Measurements from ENCODE around the gene PNPO. TPM values are rescaled to one million over a fixed set of nuclear protein-coding genes. Genes with fewer than 3 reads are reported as not detected.

Gene PNPO
- total RNA-seq, 1 donor from 2014 or later, result 7.1 TPM

GRCh38 chr17:47896672-47897490, 44.5 kb upstream of the PNPO start:
- Mint-ChIP-seq H3K9me3 (no peaks in the 10 kb centered on the region), H3K4me1 (peaks cover 39% of the 10 kb centered on the region), H3K27me3 (ENCODE audit: low read depth) (no peaks in the 10 kb centered on the region), H3K4me3 (peak overlapping the region; percentile 92), H3K36me3 (ENCODE audit: low read depth) (peaks cover 2% of the 10 kb centered on the region), H3K27ac (ENCODE audit: unreplicated experiment) (peak overlapping the region; percentile 75)
- DNase-seq (ENCODE audit: low read depth, low spot score), result no peak
- TF ChIP-seq CTCF (conservative IDR thresholded peaks at IDR 0.05), result no peak

- Mint-ChIP-seq H3K27ac (ENCODE audit: unreplicated experiment) (no peak overlapping the region), H3K27me3 (ENCODE audit: low read depth) (no peaks in the 10 kb centered on the region), H3K9me3 (no peaks in the 10 kb centered on the region), H3K36me3 (ENCODE audit: low read depth) (peaks cover 5% of the 10 kb centered on the region), H3K4me1 (peaks cover 45% of the 10 kb centered on the region), H3K4me3 (peak overlapping the region; percentile 92)
- no peak for TF ChIP-seq CTCF (conservative IDR thresholded peaks at IDR 0.05)
- no peak for DNase-seq (ENCODE audit: low read depth, low spot score)
Measured at GRCh38 chr17:47897561-47897960, 43.8 kb upstream of the PNPO start.

- peaks cover 45% of the 10 kb centered on the region for H3K4me1 Mint-ChIP-seq
- no peak for TF ChIP-seq CTCF (conservative IDR thresholded peaks at IDR 0.05)
- H3K27ac Mint-ChIP-seq (ENCODE audit: unreplicated experiment), result no peak overlapping the region
- H3K36me3 Mint-ChIP-seq (ENCODE audit: low read depth), result peaks cover 5% of the 10 kb centered on the region
- DNase-seq (ENCODE audit: low read depth, low spot score), result no peak
- H3K9me3 Mint-ChIP-seq, result no peaks in the 10 kb centered on the region
- peak overlapping the region; percentile 92 for H3K4me3 Mint-ChIP-seq
- no peaks in the 10 kb centered on the region for H3K27me3 Mint-ChIP-seq (ENCODE audit: low read depth)
Measured at GRCh38 chr17:47898241-47898640, 43.1 kb upstream of the PNPO start.

- peak overlapping the region; percentile 45 for H3K4me3 Mint-ChIP-seq
- no peak for DNase-seq (ENCODE audit: low read depth, low spot score)
Measured at GRCh38 chr17:47899643-47900042, 41.7 kb upstream of the PNPO start.

GRCh38 chr17:47901423-47901822, 39.9 kb upstream of the PNPO start:
- Mint-ChIP-seq H3K27ac (ENCODE audit: unreplicated experiment) (no peak overlapping the region), H3K27me3 (ENCODE audit: low read depth) (no peaks in the 10 kb centered on the region), H3K36me3 (ENCODE audit: low read depth) (peaks cover 9% of the 10 kb centered on the region), H3K9me3 (no peaks in the 10 kb centered on the region), H3K4me1 (peaks cover 31% of the 10 kb centered on the region), H3K4me3 (peak overlapping the region; percentile 21)
- DNase-seq (ENCODE audit: low read depth, low spot score), result no peak
- TF ChIP-seq CTCF (conservative IDR thresholded peaks at IDR 0.05), result no peak

More at GRCh38 chr17:47899643-47900042, 41.7 kb upstream of the PNPO start:
- no peak overlapping the region for H3K27ac Mint-ChIP-seq (ENCODE audit: unreplicated experiment)
- no peaks in the 10 kb centered on the region for H3K27me3 Mint-ChIP-seq (ENCODE audit: low read depth)
- H3K4me1 Mint-ChIP-seq, result peaks cover 40% of the 10 kb centered on the region
- H3K9me3 Mint-ChIP-seq, result no peaks in the 10 kb centered on the region
- no peak for TF ChIP-seq CTCF (conservative IDR thresholded peaks at IDR 0.05)
- H3K36me3 Mint-ChIP-seq (ENCODE audit: low read depth), result peaks cover 9% of the 10 kb centered on the region

Measured in neural crest cell (in vitro differentiated cells).